Lung (tissue), 12 donors: Measurements from ENCODE around the gene DENND1A. TPM values are rescaled to one million over a fixed set of nuclear protein-coding genes. Genes with fewer than 3 reads are reported as not detected.
A peak's percentile ranks its signal among the peaks of the same experiment; 100 is the strongest.

ENCODE experiments used
- ATAC-seq: fragments of 200-7000 bp; cut with Tn5 transposase; one replicate; pipeline ENCODE4 v1.9.1; 2020; ENCODE audit warnings: moderate number of reproducible peaks; ENCODE audit not compliant: insufficient read depth, low FRiP score
- DNase-seq, 3 donors: peaks; one replicate each; pipeline ENCODE4 v3.0.0-alpha.2; 2013 to 2017
- H3K27ac ChIP-seq, 2 donors: one replicate each; pipeline ENCODE4 v1.5.1; 2013; ENCODE audit warnings: mild to moderate bottlenecking in 2 of 2, moderate library complexity in 2 of 2, control low read depth in 1 of 2, inconsistent platforms in 1 of 2, low read depth in 1 of 2, low read length in 1 of 2
- H3K27me3 ChIP-seq, 3 donors: one replicate each; pipeline ENCODE4 v1.5.1; 2013; ENCODE audit warnings: low read length in 2 of 3; ENCODE audit not compliant: control insufficient read depth in 3 of 3, insufficient read depth in 3 of 3
- H3K36me3 ChIP-seq, 4 donors: one replicate each; pipeline ENCODE4 v1.5.1; 2013; ENCODE audit warnings: low read length in 4 of 4, mild to moderate bottlenecking in 1 of 4, moderate library complexity in 1 of 4; ENCODE audit not compliant: control insufficient read depth in 4 of 4, insufficient read depth in 4 of 4
- H3K4me1 ChIP-seq, 5 donors: one replicate each; pipeline ENCODE4 v1.5.1; 2013; ENCODE audit warnings: low read length in 5 of 5, mild to moderate bottlenecking in 2 of 5, moderate library complexity in 1 of 5; ENCODE audit not compliant: control insufficient read depth in 5 of 5, insufficient read depth in 5 of 5
- H3K4me3 ChIP-seq: one replicate; pipeline ENCODE4 v1.5.1; 2013; ENCODE audit warnings: mild to moderate bottlenecking, control low read depth, moderate library complexity
- H3K9ac ChIP-seq, 2 donors: one replicate each; pipeline ENCODE4 v1.5.1; 2013; ENCODE audit warnings: low read length in 2 of 2, control low read depth in 1 of 2; ENCODE audit not compliant: insufficient read depth in 1 of 2
- H3K9me3 ChIP-seq, 4 donors: one replicate each; pipeline ENCODE4 v1.5.1; 2013; ENCODE audit warnings: low read length in 3 of 4, mild to moderate bottlenecking in 1 of 4, moderate library complexity in 1 of 4; ENCODE audit not compliant: control insufficient read depth in 4 of 4, insufficient read depth in 3 of 4
- CTCF ChIP-seq: IDR thresholded peaks from 2 replicates; pipeline ENCODE4 v1.5.1; 2012; ENCODE audit warnings: mild to moderate bottlenecking; ENCODE audit errors: control extremely low read depth, extremely low read depth
- WGBS, 2 donors: extraction: QIAGEN DNeasy Blood & Tissue Kit; methylation state at CpG; one replicate each; pipeline ENCODE4 v1.1.7; 2013; 5-methylcytosine and 5-hydroxymethylcytosine counted together
- polyA plus RNA-seq, 2 donors: library from polyadenylated mRNA; stranded (reverse); fragments of 200-250 nt; gene quantifications; one replicate each; pipeline ENCODE4 v1.2.1, GENCODE V29; 2013
- total RNA-seq, 2 donors: library from RNA; depleted of rRNA in 1 of 2; stranded (reverse); fragments of >200 nt in 1 of 2; gene quantifications; one replicate each; pipeline ENCODE4 v1.2.1, GENCODE V29; 2014 to 2021
- donor health status: control.
- donor health status: control.
- donor health status: Bipolar disorder and iron deficiency.
- donor health status: healthy.
- donor health status: DM: yes; HTN: yes; CAD: no.

DENND1A gene
- total and polyA plus RNA-seq, 4 donors, result 5.7 to 29.8 (median 14.5) TPM

- H3K9me3 ChIP-seq, result no peaks in the 10 kb centered on the region
- no peak overlapping the region for H3K9ac ChIP-seq
- no peak overlapping the region for H3K4me3 ChIP-seq
- 82 to 89% methylated on average over 2 of the region's 2 CpGs for WGBS, 2 donors
- no peaks in the 10 kb centered on the region for H3K27me3 ChIP-seq
- no peaks in the 10 kb centered on the region for H3K4me1 ChIP-seq
- ATAC-seq (no peak), DNase-seq (no peak)
- H3K27ac ChIP-seq, result no peak overlapping the region
- H3K36me3 ChIP-seq, result peaks cover 0 to 4% (median 3%) of the 10 kb centered on the region in 4 donors
- no peak for TF ChIP-seq CTCF
Measured at GRCh38 chr9:123460091-123460490, 469.8 kb downstream of the DENND1A start.

GRCh38 chr9:123457583-123457982, 472.3 kb downstream of the DENND1A start:
- Histone ChIP-seq H3K4me1 (no peaks in the 10 kb centered on the region), H3K9me3 (no peaks in the 10 kb centered on the region), H3K27me3 (no peaks in the 10 kb centered on the region), H3K27ac (no peak overlapping the region), H3K4me3 (no peak overlapping the region), H3K36me3 (peaks cover 0 to 4% (median 3%) of the 10 kb centered on the region in 4 donors), H3K9ac (no peak overlapping the region)
- DNase-seq, result peak in 2 of 3 donors; percentile 24 to 38
- no peak for TF ChIP-seq CTCF
- WGBS, 2 donors, result 85 to 88% methylated on average over 9 of the region's 9 CpGs
- ATAC-seq, result no peak

- Histone ChIP-seq H3K27ac (no peak overlapping the region), H3K9me3 (no peaks in the 10 kb centered on the region), H3K27me3 (no peaks in the 10 kb centered on the region), H3K9ac (no peak overlapping the region), H3K4me1 (no peaks in the 10 kb centered on the region), H3K4me3 (no peak overlapping the region), H3K36me3 (peaks cover 0 to 4% (median 3%) of the 10 kb centered on the region in 4 donors)
- ATAC-seq (no peak), DNase-seq (no peak)
- WGBS, 2 donors, result 97 to 98% methylated on average over 3 of the region's 3 CpGs
- no peak for TF ChIP-seq CTCF
Measured at GRCh38 chr9:123456011-123456410, 473.9 kb downstream of the DENND1A start.

- Histone ChIP-seq H3K4me3 (no peak overlapping the region), H3K9ac (no peak overlapping the region), H3K36me3 (peaks cover 0 to 4% (median 3%) of the 10 kb centered on the region in 4 donors), H3K9me3 (no peaks in the 10 kb centered on the region), H3K27ac (no peak overlapping the region), H3K27me3 (no peaks in the 10 kb centered on the region), H3K4me1 (no peaks in the 10 kb centered on the region)
- DNase-seq, result no peak
- no peak for ATAC-seq
- TF ChIP-seq CTCF, result no peak
- 96 to 97% methylated on average over 13 of the region's 13 CpGs for whole genome bisulfite sequencing, 2 donors
Measured at GRCh38 chr9:123455187-123455586, 474.7 kb downstream of the DENND1A start.
